Anterior cingulate cortex (tissue), 58 donors: Measurements from ENCODE around the gene ANK2.
A peak's percentile ranks its signal among the peaks of the same experiment; 100 is the strongest.

ENCODE experiments used
- DNase-seq, 58 donors: peaks; one replicate each; lab custom pipeline; 2025; lab: John Stamatoyannopoulos, UW

Gene ANK2

DNA sequence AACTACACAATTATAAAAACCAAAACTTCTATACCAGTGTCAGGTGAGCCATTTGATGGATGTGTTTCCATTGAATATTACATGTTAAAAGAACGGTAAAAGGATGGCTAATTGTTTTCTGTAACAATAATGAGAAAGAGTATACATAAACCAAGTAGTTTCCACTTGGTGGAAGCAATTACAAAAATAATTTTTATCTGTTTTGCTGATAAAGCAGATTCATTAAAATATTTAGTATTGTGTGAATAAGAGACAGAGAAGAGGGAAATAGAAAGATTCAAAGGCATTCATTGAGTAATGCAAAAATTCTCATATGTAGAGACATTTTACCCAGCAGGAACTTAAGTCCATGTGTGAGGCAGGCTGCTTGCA lies 95.7 kb downstream of the ANK2 start:
- DNase-seq = no peak

DNA sequence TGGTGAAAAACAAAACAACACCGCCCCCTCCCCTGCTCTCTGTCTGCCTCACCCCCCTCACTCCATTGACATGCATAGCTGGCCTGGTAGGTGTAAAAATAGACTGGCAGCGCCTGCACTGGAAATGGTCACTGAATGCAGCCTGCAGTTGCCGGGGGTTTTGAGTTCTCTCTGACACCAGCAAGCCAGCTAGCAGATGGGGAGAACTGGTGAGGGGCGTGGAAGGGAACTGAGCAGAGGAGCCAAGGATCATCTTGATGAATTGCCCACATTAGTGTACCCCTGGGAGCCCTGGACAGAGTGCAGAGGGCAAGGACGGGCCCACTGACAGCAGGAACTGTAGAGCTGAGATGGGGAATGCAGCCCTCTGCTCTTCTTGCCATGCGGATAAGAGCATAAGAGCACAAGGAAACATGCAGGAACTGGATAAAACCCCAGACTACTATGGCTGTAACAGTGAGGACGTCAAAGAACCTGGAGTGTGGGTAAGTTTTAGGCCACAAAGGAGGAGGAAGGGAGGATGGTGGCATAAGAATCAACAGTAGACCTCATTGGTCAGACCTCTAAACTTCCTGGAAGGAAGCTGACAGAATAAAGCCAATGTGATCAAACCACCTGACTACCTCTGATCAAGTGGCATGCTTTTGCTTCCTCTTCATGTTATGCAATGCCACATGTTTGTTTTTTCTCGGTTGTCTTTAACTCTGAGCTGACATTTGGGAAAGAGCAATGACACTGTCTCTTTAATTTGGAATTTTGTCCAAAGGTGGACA lies 96.3 kb downstream of the ANK2 start:
- peak in 12 of 58 donors; percentile 0 to 23 (median 8) for DNase-seq

DNA sequence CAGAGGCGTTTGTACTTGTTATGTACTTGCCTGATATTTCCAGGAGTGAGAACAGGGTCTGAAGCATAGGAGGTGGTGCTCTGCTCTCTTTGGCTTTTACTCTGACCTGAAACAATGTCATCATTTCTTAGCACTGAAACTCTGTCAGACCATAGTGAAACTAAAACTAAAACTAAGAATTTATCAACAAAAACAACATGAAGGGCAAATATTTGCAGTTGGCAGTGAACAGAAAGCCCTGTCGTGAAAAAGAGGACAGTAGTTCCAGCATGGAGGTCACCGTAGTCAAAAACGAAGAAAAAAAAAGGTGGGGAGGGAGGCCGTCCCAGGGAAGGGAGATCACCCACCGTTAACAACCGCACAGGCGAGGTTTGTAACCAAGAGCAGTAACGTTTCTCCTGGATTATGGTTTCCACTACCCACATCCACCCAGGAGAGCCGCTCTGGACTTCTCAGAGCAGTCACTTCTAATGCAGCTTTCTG lies 97.5 kb downstream of the ANK2 start:
- DNase-seq = peak in 1 of 58 donors; percentile 10

DNA sequence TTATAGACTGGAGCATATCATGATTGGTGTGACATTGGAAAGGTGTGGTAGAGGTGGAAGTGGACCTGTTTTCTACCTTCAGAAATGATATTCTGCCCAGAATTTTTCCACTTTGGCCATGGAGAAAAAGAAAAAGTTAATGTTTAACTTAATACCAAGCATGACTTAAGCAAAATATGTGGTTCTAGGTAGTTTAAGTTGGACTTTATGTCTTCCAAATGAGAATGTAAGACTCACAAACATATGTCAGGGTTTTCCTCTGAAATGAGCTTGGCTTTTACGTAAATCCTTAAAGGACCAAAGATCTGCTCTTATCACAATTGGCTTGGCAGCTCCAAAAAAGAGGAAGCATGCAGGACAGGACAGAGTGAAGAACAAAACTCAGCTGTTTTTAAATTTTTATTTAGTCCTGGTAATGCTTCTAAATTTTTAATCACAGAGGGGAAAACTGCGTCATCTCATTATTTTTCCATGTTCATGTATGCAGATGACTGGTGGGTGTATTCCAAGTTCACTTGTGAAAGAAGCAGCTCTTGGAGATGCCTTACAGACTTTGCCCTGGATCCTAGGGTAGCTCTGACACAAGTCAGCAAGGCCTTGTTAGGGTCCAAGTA lies 98.2 kb downstream of the ANK2 start:
- no peak for DNase-seq

DNA sequence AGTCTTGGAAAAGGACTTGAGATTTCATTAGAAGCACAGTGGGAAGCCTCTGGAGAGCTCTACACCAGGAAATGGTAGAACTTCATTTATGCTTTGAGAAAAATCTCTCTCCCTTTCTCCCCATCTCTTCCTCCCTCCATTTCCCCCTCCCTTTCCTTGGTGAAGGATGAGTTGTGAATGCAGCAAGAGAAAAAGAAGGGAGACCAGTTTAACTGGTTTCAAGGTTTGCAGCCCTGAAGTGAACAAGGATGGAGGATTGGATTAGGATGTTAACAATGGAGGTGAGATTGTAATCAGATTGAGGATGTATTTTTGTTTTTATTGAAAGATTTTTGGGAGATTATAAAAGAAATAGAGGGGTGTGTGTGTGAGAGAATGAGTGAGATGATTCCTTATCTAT lies 99.5 kb downstream of the ANK2 start:
- DNase-seq = no peak

DNA sequence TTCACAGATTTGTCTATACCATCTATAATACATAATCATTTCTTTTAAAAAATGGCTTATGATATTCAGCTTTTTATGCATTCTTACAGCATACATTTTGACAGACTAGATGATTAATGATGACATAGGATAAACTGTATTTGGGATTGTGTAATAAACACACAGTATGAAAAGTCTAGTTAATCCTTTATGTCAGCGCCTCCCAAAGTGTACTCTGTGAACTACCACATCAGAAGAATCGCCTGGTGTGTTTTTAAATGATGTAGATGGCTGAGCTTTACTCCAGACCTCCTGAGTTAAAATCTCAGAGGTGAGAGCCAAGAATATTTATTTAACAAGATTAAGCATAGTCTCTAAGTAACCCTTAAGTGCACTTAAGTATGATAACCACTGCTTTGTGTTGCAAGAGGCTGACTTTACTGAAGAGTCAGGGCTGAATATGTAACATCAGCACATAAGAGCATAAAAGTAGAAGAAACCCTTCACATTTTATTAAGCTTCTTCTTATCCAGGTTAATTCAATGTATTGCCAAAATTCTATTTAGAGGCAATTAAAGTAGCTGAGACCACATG lies 104.2 kb downstream of the ANK2 start:
- no peak for DNase-seq

DNA sequence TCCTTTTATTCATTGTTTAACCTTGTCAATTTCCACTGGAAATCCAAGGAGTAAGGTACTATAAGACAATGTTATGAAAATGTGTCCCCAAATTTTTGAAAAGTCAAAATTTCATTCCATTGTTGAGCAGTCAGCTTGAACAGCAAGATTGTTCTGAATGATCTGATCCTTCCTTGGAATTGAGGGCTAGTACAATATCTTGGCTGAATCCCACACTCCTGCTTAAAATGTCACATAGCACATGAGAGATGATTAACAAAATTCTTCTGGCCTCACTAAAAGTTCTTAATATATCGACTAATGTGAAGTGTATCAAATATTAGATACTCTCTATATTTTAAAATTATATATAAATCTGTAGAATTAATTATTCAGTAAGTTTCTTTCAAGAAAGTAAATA lies 104.8 kb downstream of the ANK2 start:
- DNase-seq = no peak

DNA sequence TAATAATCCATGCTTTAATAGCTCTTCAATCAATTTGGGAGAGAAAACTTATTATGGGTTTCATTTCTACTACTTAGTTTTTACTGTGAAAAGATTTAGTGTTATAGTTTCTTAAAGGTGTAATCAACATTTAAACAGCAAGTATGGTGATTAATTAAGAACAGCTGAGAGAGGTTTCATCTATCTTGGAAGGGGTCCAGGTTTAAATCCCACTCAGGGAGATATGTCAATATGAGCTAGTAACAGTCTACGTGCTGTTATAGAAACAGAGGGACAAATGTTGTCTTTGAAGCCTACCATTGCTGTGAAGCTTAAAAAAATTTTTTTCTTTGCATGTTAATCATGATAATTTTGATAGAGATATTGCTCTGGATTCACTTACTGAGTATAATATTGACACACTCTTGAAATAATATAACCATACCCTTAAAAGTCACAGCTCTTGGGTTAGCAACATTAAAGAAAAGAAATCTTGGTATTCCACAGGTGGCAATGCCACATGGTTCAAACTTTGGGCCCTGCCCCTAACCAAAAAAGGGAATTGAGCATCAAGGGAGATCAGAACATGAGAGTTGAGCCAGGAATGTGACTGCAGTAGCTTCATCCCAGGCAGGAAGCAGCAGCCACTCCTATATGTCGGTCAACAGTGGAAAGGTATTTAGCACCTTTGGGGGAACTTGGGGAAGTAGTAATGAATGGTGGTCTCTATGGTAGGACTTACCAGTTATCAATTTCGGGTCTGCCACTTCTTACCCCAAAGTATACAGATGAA lies 107.8 kb downstream of the ANK2 start:
- DNase-seq = no peak

DNA sequence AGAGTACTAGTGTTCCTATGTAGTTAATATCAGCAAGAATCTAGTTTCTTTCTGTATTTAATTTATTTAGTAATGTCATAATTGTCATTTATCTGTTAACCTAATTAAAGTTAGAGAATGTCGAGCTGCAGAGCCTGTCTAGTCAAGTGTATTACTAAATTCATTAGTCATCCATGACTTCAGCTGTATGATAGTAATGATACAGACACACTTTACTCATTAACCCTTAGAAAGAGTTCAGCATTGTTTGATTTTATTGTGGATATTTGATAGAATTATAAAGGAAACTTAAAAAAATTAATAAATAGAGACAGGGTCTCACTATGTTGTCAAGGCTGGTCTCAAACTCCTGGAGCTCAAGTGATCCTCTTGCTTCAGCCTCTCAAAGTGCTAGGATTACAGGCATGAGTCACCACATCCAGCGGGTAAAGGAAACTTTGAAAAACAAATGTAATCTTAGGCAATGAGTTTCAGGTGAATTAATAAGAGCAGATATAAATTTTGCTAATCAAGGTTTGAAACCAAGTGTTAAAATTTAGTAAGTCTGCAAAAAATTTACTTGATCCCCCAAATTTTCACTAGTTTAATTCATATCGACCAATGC lies 110.6 kb downstream of the ANK2 start:
- DNase-seq = no peak

DNA sequence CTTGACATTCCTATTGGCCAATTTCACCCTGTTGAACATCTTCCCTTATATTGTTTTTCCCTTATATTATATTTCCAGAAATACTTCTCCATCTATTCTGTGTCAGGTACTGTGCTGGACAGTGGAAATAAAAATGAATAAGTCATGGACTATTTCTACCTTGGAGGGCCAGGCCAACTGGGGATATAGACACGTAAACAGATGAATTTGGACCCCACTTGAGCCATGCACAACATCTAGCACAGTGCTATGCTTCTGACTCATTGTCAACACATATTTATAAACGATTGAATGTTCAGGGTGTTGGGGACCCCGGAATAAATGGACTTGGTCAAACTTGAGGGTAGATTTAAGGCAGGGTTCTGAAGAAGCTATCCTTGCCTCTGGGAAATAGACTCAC lies 111.1 kb downstream of the ANK2 start:
- no peak for DNase-seq

DNA sequence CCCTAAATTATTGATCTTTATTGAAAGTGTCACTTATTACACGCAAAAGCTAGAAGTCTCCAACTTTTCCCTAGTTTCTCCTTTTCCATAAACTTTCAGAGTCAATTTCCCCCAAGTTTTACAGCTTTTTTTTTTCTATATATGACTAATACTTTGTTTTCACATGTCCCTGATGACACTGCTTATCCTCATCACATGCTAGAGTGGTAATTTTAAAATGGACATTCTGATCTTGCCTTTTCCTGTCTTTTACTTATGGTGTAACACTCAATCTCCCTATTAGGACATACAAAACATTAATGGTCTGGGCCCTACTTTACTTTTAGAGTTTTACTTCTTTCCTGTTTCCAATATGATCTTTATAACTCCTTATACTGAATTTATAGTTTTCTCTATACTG lies 112.6 kb downstream of the ANK2 start:
- no peak for DNase-seq

DNA sequence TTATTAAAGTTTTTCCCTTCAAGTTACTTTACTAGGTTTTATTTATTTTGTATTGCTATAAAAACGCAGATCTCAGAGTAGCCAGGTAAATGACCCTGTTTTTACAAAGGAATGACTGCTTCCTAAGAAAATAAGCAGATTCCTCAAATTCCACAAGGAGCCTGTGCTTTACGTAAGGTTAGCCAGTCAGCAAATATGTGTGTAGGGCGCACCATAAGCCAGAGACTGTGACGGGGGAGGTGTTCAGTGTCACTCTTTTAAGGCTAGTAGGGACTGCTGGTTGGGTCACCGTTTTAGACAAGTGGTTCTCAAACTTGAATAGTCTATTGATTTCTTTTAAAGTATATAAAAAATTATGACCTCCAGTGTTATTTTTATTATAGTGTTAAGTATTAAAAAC lies 119.9 kb downstream of the ANK2 start:
- no peak for DNase-seq

DNA sequence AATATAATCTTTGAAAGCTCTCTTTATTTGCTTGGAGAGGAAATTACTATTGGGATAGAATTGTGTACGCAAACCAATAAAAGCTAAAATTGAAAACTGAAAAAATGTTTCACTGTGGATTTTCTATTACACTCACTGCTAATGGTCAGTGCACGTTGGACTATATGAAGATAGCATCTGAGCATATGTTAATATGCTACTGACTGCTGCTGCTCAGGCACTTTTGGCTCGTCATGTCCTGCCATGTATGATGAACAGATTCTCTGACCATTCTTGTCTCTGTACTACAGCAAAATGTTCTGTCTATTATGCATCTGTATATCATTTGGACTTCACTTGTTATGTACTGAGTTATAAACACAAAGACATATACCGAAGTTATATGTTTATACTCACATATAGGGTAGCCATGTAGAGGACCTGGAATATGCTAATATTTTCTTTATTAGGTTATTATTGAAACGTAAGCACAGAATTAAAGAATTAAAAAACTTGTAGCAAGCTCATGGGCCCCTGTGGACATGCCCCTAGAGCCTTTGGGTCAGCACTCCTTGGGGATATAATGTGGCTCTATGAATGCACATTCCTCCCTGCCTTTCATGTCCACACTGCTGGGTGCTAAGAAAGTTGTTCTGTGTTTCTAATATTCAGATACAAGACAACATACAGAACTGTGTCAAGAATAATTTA lies 120.8 kb downstream of the ANK2 start:
- no peak for DNase-seq

DNA sequence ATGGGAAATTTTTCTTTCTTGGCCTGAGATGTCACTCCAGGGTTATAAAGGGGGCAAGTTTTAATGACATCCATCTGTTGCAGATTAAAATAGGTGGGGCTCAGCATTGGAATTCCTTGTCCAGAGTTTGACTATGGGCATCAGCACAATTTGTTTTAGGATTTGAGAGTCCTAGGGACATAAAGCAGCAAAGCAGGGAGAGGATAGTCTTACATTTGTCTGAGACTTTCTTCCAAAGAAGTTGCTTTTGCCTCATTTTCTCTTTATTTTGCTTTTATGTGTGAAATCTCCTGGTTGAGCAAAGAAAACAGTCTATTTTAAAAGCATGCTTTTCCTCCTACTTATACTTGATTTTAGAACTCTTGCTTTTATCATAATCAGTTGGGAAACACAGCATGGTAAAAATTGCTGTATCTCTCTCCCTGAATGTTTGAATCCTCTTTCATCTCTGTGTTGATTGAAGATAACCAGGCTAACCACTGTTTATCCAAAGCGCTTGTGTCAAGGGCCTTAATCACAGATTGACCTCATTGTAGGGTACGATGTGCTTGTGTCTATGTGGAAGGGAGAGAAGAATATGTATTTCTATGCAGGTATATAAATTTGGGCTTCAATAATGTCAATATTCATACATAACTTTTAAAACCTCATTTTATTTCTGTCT lies 121.5 kb downstream of the ANK2 start:
- DNase-seq = no peak

DNA sequence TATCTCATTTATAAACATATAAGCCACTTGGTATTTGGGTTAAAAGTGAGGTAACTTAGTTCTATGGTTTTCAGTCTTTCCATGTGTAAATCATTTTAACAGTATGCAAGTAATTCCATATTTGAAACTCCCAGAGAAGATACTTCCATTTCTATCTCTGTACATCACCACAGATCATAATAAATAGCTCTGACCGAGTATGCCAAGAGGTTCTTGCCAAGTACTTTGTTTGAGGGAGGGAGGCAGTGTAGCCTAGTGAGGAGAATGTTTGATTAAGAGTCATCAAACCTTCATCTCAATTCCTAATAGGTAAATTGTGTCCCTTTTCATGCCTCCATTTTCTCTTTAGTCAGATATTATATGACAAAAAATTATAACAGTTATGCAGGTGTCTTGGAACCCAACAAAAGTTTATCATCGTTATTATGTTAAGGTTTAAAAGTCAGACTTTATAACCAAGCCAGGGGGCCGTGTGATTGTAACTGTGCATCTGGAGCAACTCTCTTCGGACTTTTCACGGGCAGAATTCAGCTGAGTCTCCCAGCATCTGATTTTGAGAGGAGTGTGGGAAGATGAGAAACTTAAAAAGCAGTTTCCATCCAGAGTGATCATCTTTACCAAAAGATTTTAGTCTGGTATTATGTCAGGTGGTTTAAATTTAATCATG lies 123.8 kb downstream of the ANK2 start:
- no peak for DNase-seq

DNA sequence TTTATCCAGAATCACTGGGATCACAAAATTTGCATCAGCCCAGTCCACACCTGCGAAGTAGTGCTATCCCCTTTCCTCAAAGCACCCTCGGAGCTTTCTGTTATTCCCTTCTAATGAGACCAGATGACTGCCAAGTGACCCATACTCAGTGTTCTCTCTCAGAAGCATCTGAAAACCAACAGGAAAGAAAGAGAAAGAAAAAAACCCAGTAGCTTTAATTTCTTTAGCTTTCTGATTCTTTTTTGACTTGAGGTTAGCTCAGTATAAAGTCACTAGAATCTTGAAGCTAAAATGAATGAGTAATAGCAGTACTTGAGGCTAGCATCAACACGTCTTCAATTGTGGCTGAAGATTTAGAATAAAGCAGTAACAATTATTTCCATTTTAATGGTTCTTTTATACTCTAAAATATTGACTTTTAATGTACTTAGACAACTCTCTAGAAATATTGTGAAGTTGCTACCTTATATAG lies 124.4 kb downstream of the ANK2 start:
- DNase-seq = no peak

DNA sequence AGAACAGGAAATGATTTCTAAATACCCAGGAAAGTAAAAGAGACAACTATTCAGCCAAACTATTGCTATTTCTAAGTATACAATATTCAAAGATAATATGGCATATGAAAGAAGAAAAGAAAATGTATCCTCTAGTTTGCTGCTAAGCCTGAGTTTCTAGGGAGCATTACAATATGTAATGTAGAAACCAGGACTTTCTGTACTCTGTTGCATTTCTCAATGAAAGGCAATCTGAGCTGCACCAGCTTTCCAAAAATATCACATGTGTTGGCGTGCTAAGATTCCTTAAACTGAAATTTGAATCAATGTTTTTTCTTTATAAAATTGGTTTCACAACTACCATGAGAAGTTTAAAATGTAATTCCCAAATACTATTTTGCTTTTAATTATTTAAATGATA lies 129.6 kb downstream of the ANK2 start:
- peak in 3 of 58 donors; percentile 4 to 11 (median 8) for DNase-seq

DNA sequence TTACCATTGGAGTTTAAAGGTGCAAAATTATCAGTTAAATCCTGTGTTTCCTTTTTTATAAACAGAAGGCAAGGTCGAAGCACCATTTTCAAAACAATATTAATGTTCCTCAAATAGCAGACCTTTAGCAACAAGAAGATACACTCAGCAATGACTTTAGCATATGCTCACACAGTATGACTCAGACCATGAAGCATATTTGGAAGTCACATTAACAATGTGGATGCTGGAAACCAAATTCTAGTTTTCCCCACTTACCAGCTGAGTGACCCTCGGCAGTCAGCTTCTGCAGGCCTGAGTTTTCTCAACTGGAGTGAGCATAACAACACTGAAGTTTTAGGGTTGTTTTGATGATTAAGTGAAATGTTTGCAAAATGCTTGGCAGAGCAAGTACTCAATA lies 130.5 kb downstream of the ANK2 start:
- DNase-seq = no peak
